ENCODE data around the gene GATA2.

DNA sequence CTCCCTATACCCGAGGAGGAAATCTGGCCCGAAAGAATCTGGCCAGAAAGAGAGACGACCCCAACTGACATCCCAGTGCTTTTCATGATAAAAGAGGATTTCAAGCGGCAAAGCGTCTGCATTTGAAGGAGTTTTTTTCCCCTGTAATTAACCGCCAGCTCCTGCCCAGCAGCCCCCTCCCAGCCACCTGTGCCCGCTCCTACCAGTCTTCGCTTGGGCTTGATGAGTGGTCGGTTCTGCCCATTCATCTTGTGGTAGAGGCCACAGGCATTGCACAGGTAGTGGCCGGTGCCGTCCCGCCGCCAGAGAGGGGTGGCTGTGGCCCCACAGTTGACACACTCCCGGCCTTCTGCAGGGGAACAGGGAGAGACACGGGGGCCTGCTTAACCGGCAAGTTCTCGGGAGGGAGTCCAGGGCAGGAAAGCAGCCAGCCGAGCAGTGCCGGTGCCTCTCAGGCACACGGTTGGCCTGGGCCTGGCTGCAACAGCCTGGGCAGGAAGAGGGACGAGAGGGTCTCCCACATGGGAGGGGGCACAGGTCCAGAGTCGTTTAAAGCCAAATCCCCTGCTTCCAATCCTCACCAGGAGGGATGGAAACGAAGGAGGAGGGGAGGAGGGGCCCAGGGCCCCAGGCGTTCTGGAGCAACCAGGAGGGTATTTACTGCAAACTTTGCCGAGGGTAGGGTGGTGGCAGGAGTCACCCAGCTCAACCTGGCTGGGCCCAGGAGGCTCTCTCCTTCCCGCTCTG, 9.2 kb downstream of the GATA2 start:
- TF ChIP-seq POLR2AphosphoS5 (IDR thresholded peaks at IDR 0.05) (no peak), POLR2A (IDR thresholded peaks at IDR 0.05) (no peak)
- TF ChIP-seq, protein P1, sequence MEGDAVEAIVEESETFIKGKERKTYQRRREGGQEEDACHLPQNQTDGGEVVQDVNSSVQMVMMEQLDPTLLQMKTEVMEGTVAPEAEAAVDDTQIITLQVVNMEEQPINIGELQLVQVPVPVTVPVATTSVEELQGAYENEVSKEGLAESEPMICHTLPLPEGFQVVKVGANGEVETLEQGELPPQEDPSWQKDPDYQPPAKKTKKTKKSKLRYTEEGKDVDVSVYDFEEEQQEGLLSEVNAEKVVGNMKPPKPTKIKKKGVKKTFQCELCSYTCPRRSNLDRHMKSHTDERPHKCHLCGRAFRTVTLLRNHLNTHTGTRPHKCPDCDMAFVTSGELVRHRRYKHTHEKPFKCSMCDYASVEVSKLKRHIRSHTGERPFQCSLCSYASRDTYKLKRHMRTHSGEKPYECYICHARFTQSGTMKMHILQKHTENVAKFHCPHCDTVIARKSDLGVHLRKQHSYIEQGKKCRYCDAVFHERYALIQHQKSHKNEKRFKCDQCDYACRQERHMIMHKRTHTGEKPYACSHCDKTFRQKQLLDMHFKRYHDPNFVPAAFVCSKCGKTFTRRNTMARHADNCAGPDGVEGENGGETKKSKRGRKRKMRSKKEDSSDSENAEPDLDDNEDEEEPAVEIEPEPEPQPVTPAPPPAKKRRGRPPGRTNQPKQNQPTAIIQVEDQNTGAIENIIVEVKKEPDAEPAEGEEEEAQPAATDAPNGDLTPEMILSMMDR (IDR thresholded peaks at IDR 0.05), result no peak

All from suprapubic skin (tissue), 4 donors.